GM12878 (cell line): ENCODE measurements around the gene MCEE. TPM values are rescaled to one million over a fixed set of nuclear protein-coding genes. Genes with fewer than 3 reads are reported as not detected.

Experiments
- CREM ChIP-seq: IDR thresholded peaks from 2 replicates; pipeline ENCODE4 v1.6.1; 2014; ENCODE audit warnings: antibody characterized with exemption, low read depth
- EED ChIP-seq: sonication (generic); IDR thresholded peaks from 2 replicates; pipeline ENCODE4 v1.6.1; 2016; ENCODE audit warnings: antibody characterized with exemption, low read depth
- HDGF ChIP-seq: fragments of 450-650 bp; IDR thresholded peaks from 2 replicates; pipeline ENCODE4 v1.6.1; 2016; ENCODE audit warnings: antibody characterized with exemption
- IRF3 ChIP-seq: fragments of 450-650 bp; IDR thresholded peaks from 2 replicates; pipeline ENCODE4 v1.6.1; 2014; ENCODE audit warnings: mild to moderate bottlenecking
- NR2C2 ChIP-seq: IDR thresholded peaks from 2 replicates; pipeline ENCODE4 v1.6.1; 2011; ENCODE audit warnings: borderline replicate concordance, low read depth; ENCODE audit not compliant: control insufficient read depth, insufficient read length
- NRF1 ChIP-seq: conservative IDR thresholded peaks from 2 replicates; pipeline ENCODE4 v1.6.1; 2011; ENCODE audit warnings: mild to moderate bottlenecking, low read depth, low read length, improper control_type of control experiment
- PML ChIP-seq: IDR thresholded peaks from 2 replicates; pipeline ENCODE4 v1.6.1; 2012; ENCODE audit warnings: low read length, inconsistent platforms
- STAT3 ChIP-seq: IDR thresholded peaks from 2 replicates; pipeline ENCODE4 v1.6.1; 2011; ENCODE audit warnings: low read depth, low read length, improper control_type of control experiment
- polyA plus RNA-seq, 11 experiments: library from polyadenylated mRNA; depleted of rRNA in 4 of 11; unstranded in 6 of 11; stranded (reverse) in 5 of 11; fragments of >200 nt; fragmentation: Nextera tagmentation in 4 of 11; fragmentation: Illumina TruSeq in 1 of 11; extraction: Ambion mirVana in 4 of 11; extraction: Trizol in 1 of 11; gene quantifications; 1 replicate in 1 of 11; 2 replicates in 10 of 11; pipeline versions ENCODE4 v1.2.1 to v1.2.3, GENCODE V29; 2011 to 2016; ENCODE audit warnings: inconsistent platforms in 2 of 11, missing spikeins in 2 of 11, low read depth in 1 of 11
- total RNA-seq, 4 experiments: library from RNA; depleted of rRNA in 3 of 4; stranded (reverse); fragments of >200 nt in 3 of 4; fragmentation: Illumina TruSeq in 1 of 4; extraction: Trizol in 1 of 4; gene quantifications; 2 replicates each; pipeline versions ENCODE4 v1.2.1 to v1.2.3, GENCODE V29; 2013 to 2021
- TF ChIP-seq, protein P1 (sequence below): IDR thresholded peaks from 2 replicates; pipeline ENCODE4 v1.6.1; 2011; ENCODE audit warnings: borderline replicate concordance, low read depth, mild to moderate bottlenecking, moderate library complexity, mixed read lengths, low read length; ENCODE audit not compliant: insufficient read depth; ENCODE audit errors: extremely low read length
- TF ChIP-seq, protein P2 (sequence below): fragments of 450-650 bp; formaldehyde crosslinking; IDR thresholded peaks from 2 replicates; pipeline ENCODE4 v1.4.0; 2020; ENCODE audit warnings: mild to moderate bottlenecking, moderate library complexity

Gene MCEE
- total and polyA plus RNA-seq, 10 of the 15 experiments (the other 5 are each of a cell fraction or from before 2014, with no cell fraction given) = 17.3 to 63.4 (median 20.9) TPM

GRCh38 chr2:71064754-71065621 is 65.0 kb downstream of the MCEE start (continued):
- TF ChIP-seq PML = no peak
- TF ChIP-seq STAT3 = no peak
- TF ChIP-seq, protein P1, sequence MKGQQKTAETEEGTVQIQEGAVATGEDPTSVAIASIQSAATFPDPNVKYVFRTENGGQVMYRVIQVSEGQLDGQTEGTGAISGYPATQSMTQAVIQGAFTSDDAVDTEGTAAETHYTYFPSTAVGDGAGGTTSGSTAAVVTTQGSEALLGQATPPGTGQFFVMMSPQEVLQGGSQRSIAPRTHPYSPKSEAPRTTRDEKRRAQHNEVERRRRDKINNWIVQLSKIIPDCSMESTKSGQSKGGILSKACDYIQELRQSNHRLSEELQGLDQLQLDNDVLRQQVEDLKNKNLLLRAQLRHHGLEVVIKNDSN = no peak
- TF ChIP-seq EED = peak; percentile 88
- no peak for TF ChIP-seq NR2C2
- no peak for TF ChIP-seq IRF3
- no peak for TF ChIP-seq HDGF
- TF ChIP-seq NRF1 = no peak
- TF ChIP-seq CREM = peak; percentile 82
- TF ChIP-seq, protein P2, sequence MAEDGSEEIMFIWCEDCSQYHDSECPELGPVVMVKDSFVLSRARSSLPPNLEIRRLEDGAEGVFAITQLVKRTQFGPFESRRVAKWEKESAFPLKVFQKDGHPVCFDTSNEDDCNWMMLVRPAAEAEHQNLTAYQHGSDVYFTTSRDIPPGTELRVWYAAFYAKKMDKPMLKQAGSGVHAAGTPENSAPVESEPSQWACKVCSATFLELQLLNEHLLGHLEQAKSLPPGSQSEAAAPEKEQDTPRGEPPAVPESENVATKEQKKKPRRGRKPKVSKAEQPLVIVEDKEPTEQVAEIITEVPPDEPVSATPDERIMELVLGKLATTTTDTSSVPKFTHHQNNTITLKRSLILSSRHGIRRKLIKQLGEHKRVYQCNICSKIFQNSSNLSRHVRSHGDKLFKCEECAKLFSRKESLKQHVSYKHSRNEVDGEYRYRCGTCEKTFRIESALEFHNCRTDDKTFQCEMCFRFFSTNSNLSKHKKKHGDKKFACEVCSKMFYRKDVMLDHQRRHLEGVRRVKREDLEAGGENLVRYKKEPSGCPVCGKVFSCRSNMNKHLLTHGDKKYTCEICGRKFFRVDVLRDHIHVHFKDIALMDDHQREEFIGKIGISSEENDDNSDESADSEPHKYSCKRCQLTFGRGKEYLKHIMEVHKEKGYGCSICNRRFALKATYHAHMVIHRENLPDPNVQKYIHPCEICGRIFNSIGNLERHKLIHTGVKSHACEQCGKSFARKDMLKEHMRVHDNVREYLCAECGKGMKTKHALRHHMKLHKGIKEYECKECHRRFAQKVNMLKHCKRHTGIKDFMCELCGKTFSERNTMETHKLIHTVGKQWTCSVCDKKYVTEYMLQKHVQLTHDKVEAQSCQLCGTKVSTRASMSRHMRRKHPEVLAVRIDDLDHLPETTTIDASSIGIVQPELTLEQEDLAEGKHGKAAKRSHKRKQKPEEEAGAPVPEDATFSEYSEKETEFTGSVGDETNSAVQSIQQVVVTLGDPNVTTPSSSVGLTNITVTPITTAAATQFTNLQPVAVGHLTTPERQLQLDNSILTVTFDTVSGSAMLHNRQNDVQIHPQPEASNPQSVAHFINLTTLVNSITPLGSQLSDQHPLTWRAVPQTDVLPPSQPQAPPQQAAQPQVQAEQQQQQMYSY (CRISPR knock-in tag) = no peak
- TF ChIP-seq, all 136 proteins: peak for 44
